HCT116 (cell line): ENCODE data around the gene ITPR1. TPM values are rescaled to one million over a fixed set of nuclear protein-coding genes. Genes with fewer than 3 reads are reported as not detected.

Source experiments
- ATAC-seq: fragments of 200-7000 bp; cut with Tn5 transposase; 2 replicates; pipeline ENCODE4 v1.9.1; 2020; ENCODE audit warnings: mild to moderate bottlenecking, moderate library complexity
- BruUV-seq: library from RNA; stranded (reverse); fragments of 400-500 nt; replicated peaks from 2 replicates; lab custom pipeline; 2021; lab: Mats Ljungman, UMichigan
- CTCF ChIA-PET: fragments of 300-600 bp; sonication (Branson Sonifier 250); formaldehyde crosslinking; loops from one replicate; lab custom pipeline; 2021; ENCODE audit warnings: antibody characterized with exemption; lab: Charles Lee
- POLR2A ChIA-PET: fragments of 300-600, 350-600 bp; sonication (Branson Sonifier 250); formaldehyde crosslinking; loops from one replicate; lab custom pipeline; 2021; ENCODE audit warnings: antibody characterized with exemption; lab: Charles Lee
- RAD21 ChIA-PET, 2 experiments: fragments of 300-600 bp; sonication (Branson Sonifier 250); formaldehyde crosslinking; loops; one replicate each; lab custom pipeline; 2023; ENCODE audit warnings: low total read pairs in 2 of 2; ENCODE audit not compliant: uncharacterized antibody in 2 of 2, unreplicated experiment in 2 of 2, low non-redundant PET in 1 of 2; lab: Charles Lee
- DNase-seq: peaks from one replicate; pipeline ENCODE4 v3.0.0-alpha.2; 2010; ENCODE audit warnings: low read depth, low spot score
- H2AFZ ChIP-seq: fragments of 200-600 bp; shearing (Covaris generic), sonication (generic); 2 replicates; pipeline ENCODE4 v1.6.1; 2017; ENCODE audit warnings: low read depth, mixed run types, mixed read lengths, antibody characterized with exemption, low read length; ENCODE audit not compliant: poor library complexity, severe bottlenecking
- H3K27ac ChIP-seq: 2 replicates; pipeline ENCODE4 v1.5.1; 2012; ENCODE audit warnings: low read depth, low read length
- H3K27me3 ChIP-seq: fragments of 200-600 bp; sonication (generic); 2 replicates; pipeline ENCODE4 v1.6.1; 2016; ENCODE audit warnings: mixed run types, low read length, mixed read lengths; ENCODE audit not compliant: insufficient read depth
- H3K36me3 ChIP-seq, 2 experiments: fragments of 200-500 bp in 1 of 2; fragments of 200-600 bp in 1 of 2; sonication (Bioruptor generic) in 1 of 2; sonication (generic) in 1 of 2; 2 replicates each; pipeline versions ENCODE4 v1.5.1 to v1.6.1; 2014 to 2016; ENCODE audit warnings: low read length in 2 of 2, inconsistent platforms in 1 of 2, mixed read lengths in 1 of 2, mixed run types in 1 of 2; ENCODE audit not compliant: insufficient read depth in 2 of 2, control insufficient read depth in 1 of 2
- H3K4me1 ChIP-seq, 2 experiments: fragments of 200-600 bp in 1 of 2; sonication (generic) in 1 of 2; 2 replicates each; pipeline versions ENCODE4 v1.5.1 to v1.6.1; 2012 to 2017; ENCODE audit warnings: low read length in 2 of 2, inconsistent platforms in 1 of 2, mild to moderate bottlenecking in 1 of 2, mixed read lengths in 1 of 2, mixed run types in 1 of 2, moderate library complexity in 1 of 2; ENCODE audit not compliant: insufficient read depth in 2 of 2, control insufficient read depth in 1 of 2
- H3K4me2 ChIP-seq: fragments of 200-600 bp; sonication (generic); 2 replicates; pipeline ENCODE4 v1.6.1; 2017; ENCODE audit warnings: mixed run types, low read length, mixed read lengths
- H3K4me3 ChIP-seq, 2 experiments: fragments of 200-600 bp in 1 of 2; sonication (generic) in 1 of 2; replicated peaks in 1 of 2; 2 replicates each; pipeline ENCODE4 v1.5.1; 2011 to 2016; ENCODE audit warnings: low read length in 2 of 2, control low read depth in 1 of 2, low read depth in 1 of 2, mild to moderate bottlenecking in 1 of 2, mixed read lengths in 1 of 2, mixed run types in 1 of 2
- H3K79me2 ChIP-seq: fragments of 200-600 bp; sonication (generic); 2 replicates; pipeline ENCODE4 v1.6.1; 2017; ENCODE audit warnings: mild to moderate bottlenecking, mixed run types, low read length, moderate library complexity, mixed read lengths; ENCODE audit not compliant: insufficient read depth
- H3K9ac ChIP-seq: fragments of 200-600 bp; sonication (generic); 2 replicates; pipeline ENCODE4 v1.6.1; 2016; ENCODE audit warnings: low read length, mixed read lengths
- H3K9me2 ChIP-seq: fragments of 200-600 bp; sonication (generic), shearing (Covaris generic); 2 replicates; pipeline ENCODE4 v1.6.1; 2017; ENCODE audit warnings: mixed run types, mild to moderate bottlenecking, moderate library complexity; ENCODE audit not compliant: insufficient read depth
- H3K9me3 ChIP-seq, 2 experiments: fragments of 200-500 bp in 1 of 2; fragments of 200-600 bp in 1 of 2; sonication (Bioruptor generic) in 1 of 2; sonication (generic) in 1 of 2; 2 replicates each; pipeline ENCODE4 v1.6.1; 2014 to 2017; ENCODE audit warnings: low read length in 2 of 2, mixed read lengths in 2 of 2, inconsistent platforms in 1 of 2, low read depth in 1 of 2, mild to moderate bottlenecking in 1 of 2, mixed run types in 1 of 2, moderate library complexity in 1 of 2; ENCODE audit not compliant: control insufficient read depth in 1 of 2, insufficient read depth in 1 of 2
- H4K20me1 ChIP-seq: fragments of 200-600 bp; sonication (generic), shearing (Covaris generic); 2 replicates; pipeline ENCODE4 v1.6.1; 2017; ENCODE audit warnings: mixed run types, mild to moderate bottlenecking, moderate library complexity; ENCODE audit not compliant: insufficient read depth
- ATF3 ChIP-seq: IDR thresholded peaks from 2 replicates; pipeline ENCODE4 v1.6.1; 2012
- CEBPB ChIP-seq: IDR thresholded peaks from 2 replicates; pipeline ENCODE4 v1.6.1; 2012; ENCODE audit warnings: low read depth
- ELF1 ChIP-seq: IDR thresholded peaks from 2 replicates; pipeline ENCODE4 v1.6.1; 2012; ENCODE audit warnings: low read depth, borderline replicate concordance
- JUND ChIP-seq: IDR thresholded peaks from 2 replicates; pipeline ENCODE4 v1.6.1; 2012
- POLR2AphosphoS5 ChIP-seq: IDR thresholded peaks from 2 replicates; pipeline ENCODE4 v1.6.1; 2011; ENCODE audit warnings: mild to moderate bottlenecking, low read depth, low read length, moderate library complexity
- RAD21 ChIP-seq: IDR thresholded peaks from 2 replicates; pipeline ENCODE4 v1.6.1; 2012; ENCODE audit warnings: low read depth, mild to moderate bottlenecking
- SP1 ChIP-seq: IDR thresholded peaks from 2 replicates; pipeline ENCODE4 v1.6.1; 2012; ENCODE audit warnings: low read depth
- SRF ChIP-seq: IDR thresholded peaks from 2 replicates; pipeline ENCODE4 v1.6.1; 2012; ENCODE audit warnings: low read depth
- intact Hi-C: fragments of 100-400 bp; cut with micrococcal nuclease; formaldehyde crosslinking; loops from 2 replicates; pipeline ENCODE4 v1.10.0; 2022
- total RNA-seq: library from RNA; stranded (reverse); gene quantifications from one replicate; pipeline ENCODE4 v1.2.1, GENCODE V29; 2021; ENCODE audit not compliant: unreplicated experiment
- TF ChIP-seq, protein P1 (sequence below): IDR thresholded peaks from 2 replicates; pipeline ENCODE4 v1.6.1; 2011; ENCODE audit warnings: mild to moderate bottlenecking, low read length, moderate library complexity; ENCODE audit not compliant: insufficient replicate concordance; ENCODE audit errors: extremely low read depth

ITPR1 gene
- total RNA-seq, 1 experiment from 2014 or later: 9.2 TPM

DNA sequence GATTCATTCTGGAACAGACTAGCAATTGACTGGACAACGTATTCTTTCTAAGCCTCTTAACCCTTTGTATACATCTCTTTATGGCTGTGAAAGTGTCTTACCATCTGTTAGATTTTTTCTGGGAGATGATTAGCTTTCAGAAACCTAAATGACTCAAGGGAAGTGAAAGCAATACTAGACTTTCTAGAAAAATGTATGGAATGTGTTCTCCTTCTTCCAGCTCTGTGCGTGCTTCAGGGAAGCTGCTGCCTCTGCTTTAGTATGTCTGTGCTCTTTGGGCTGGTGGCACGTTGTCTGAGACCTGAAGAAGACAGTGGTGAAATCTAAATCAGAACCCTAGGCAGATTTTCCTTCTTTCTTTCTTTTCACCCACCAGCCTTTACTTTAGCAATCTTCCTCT lies 89.5 kb downstream of the ITPR1 start:
- H3K9ac ChIP-seq: no peak overlapping the region
- no peaks in the 10 kb centered on the region for H3K9me3 ChIP-seq
- no peak for DNase-seq
- H3K4me3 ChIP-seq: no peak overlapping the region
- no peak overlapping the region for H3K4me2 ChIP-seq
- intact Hi-C loops: no loop called here
- H3K27ac ChIP-seq: no peak overlapping the region
- no peaks in the 10 kb centered on the region for H4K20me1 ChIP-seq
- TF ChIP-seq RAD21 (no peak), POLR2AphosphoS5 (no peak), CEBPB (no peak), ELF1 (no peak), ATF3 (no peak), JUND (no peak)
- TF ChIP-seq, protein P1, sequence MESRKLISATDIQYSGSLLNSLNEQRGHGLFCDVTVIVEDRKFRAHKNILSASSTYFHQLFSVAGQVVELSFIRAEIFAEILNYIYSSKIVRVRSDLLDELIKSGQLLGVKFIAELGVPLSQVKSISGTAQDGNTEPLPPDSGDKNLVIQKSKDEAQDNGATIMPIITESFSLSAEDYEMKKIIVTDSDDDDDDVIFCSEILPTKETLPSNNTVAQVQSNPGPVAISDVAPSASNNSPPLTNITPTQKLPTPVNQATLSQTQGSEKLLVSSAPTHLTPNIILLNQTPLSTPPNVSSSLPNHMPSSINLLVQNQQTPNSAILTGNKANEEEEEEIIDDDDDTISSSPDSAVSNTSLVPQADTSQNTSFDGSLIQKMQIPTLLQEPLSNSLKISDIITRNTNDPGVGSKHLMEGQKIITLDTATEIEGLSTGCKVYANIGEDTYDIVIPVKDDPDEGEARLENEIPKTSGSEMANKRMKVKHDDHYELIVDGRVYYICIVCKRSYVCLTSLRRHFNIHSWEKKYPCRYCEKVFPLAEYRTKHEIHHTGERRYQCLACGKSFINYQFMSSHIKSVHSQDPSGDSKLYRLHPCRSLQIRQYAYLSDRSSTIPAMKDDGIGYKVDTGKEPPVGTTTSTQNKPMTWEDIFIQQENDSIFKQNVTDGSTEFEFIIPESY: no peak
- ATAC-seq: no peak
- H2AFZ ChIP-seq: no peak overlapping the region
- H3K79me2 ChIP-seq: no peaks in the 10 kb centered on the region
- BruUV-seq: no TSS peak
- no peaks in the 10 kb centered on the region for H3K4me1 ChIP-seq
- ChIA-PET CTCF (interaction anchor here (1.0 kb wide), 1 partner anchor 232 kb away, joined by 3 read pairs; no protein-coding TSS in a partner anchor), RAD21 (no interaction called here), POLR2A (no interaction called here)
- H3K36me3 ChIP-seq: no peaks in the 10 kb centered on the region
- H3K9me2 ChIP-seq: no peaks in the 10 kb centered on the region
- H3K27me3 ChIP-seq: no peaks in the 10 kb centered on the region; the same call in 1 of the 2 replicates

DNA sequence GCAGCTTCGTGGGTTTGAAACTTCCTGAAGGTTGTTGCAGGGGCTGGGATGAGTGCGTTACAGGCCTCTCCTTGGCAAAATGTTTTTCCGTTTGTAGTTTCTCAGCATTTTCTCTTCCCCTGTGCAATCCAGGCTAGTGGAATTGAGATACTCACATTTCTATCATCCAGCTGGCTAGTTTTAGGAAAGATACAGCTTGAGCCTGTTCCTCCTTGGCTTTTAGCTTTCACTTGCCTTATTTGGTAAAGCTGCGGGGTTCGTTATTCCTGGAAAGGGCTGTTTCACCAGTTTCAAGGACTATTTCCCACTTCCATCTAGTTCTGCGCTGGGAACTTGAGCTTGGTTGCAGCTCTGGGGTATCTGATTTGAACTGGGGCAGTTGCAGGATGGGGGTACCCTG lies 90.3 kb downstream of the ITPR1 start:
- H3K4me2 ChIP-seq: no peak overlapping the region
- H3K4me1 ChIP-seq: no peaks in the 10 kb centered on the region
- CTCF ChIA-PET: interaction anchor here (1.0 kb wide), 1 partner anchor 233 kb away, joined by 3 read pairs; no protein-coding TSS in a partner anchor
- POLR2A ChIA-PET: no interaction called here
- H3K27me3 ChIP-seq: no peaks in the 10 kb centered on the region; the same call in 1 of the 2 replicates
- DNase-seq (no peak), ATAC-seq (no peak)
- H3K9me3 ChIP-seq: no peaks in the 10 kb centered on the region
- intact Hi-C loops: no loop called here
- H3K27ac ChIP-seq: no peak overlapping the region
- BruUV-seq: no TSS peak
- H3K79me2 ChIP-seq: no peaks in the 10 kb centered on the region
- H3K4me3 ChIP-seq: no peak overlapping the region
- no peaks in the 10 kb centered on the region for H3K36me3 ChIP-seq
- RAD21 ChIA-PET: no interaction called here
- H4K20me1 ChIP-seq: no peaks in the 10 kb centered on the region
- H2AFZ ChIP-seq: no peak overlapping the region
- H3K9ac ChIP-seq: no peak overlapping the region
- TF ChIP-seq SP1 (no peak), SRF (0 out of 2 replicates have a peak, but pooled peaks have one; percentile 16)
- TF ChIP-seq, all 23 proteins: peak for 1
- H3K9me2 ChIP-seq: no peaks in the 10 kb centered on the region
